Astrocyte (in vitro differentiated cells and primary cell): ENCODE results near the gene ELF5.

Experiments used
- CTCF ChIP-seq: IDR thresholded peaks from 2 replicates; pipeline ENCODE4 v1.5.1; 2011; ENCODE audit warnings: low read depth, mild to moderate bottlenecking, inconsistent platforms, low read length, moderate library complexity; ENCODE audit not compliant: insufficient read depth
- EZH2 ChIP-seq: IDR thresholded peaks from 2 replicates; pipeline ENCODE4 v1.6.1; 2012; ENCODE audit warnings: mild to moderate bottlenecking, low read length, inconsistent platforms; ENCODE audit not compliant: insufficient read depth

GRCh38 chr11:34454308-34455032 lies 59.1 kb downstream of the ELF5 start:
- no peak for TF ChIP-seq CTCF
- TF ChIP-seq EZH2 = no peak
